Activated T-helper 2 cell treated with anti-CD3 and anti-CD28 coated beads, Interferon-gamma antibody, Interleukin-2, Interleukin-4, amounts not matched to agents 10 μg/mL and 5 μg/mL and 100 μg/mL, durations not matched to agents 14 hours and 24 hours and 36 hours (primary cell): ENCODE measurements around the gene NXF3. TPM values are rescaled to one million over a fixed set of nuclear protein-coding genes. Genes with fewer than 3 reads are reported as not detected.
"Not testable (repeated sequence)": the region's sequence is repeated elsewhere in the genome, so short reads cannot be mapped to it uniquely, and the experiment has no call there.

ENCODE experiments used
- DNase-seq: peaks from one replicate; pipeline ENCODE4 v3.0.0; 2021; ENCODE audit warnings: low spot score
- H3K27ac Mint-ChIP-seq: one replicate; pipeline ENCODE4 v1.8.0; 2021; ENCODE audit warnings: mixed read lengths
- H3K27me3 Mint-ChIP-seq: one replicate; pipeline ENCODE4 v1.8.0; 2021; ENCODE audit warnings: low read depth, mixed read lengths
- H3K36me3 Mint-ChIP-seq: one replicate; pipeline ENCODE4 v1.8.0; 2021; ENCODE audit warnings: low read depth, mixed read lengths
- H3K4me1 Mint-ChIP-seq: one replicate; pipeline ENCODE4 v1.8.0; 2021; ENCODE audit warnings: low read depth, mixed read lengths
- H3K4me3 Mint-ChIP-seq: one replicate; pipeline ENCODE4 v1.8.0; 2021; ENCODE audit warnings: low read depth, mild to moderate bottlenecking, moderate library complexity, mixed read lengths
- H3K9me3 Mint-ChIP-seq: one replicate; pipeline ENCODE4 v1.8.0; 2021; ENCODE audit warnings: mixed read lengths
- intact Hi-C: fragments of 100-400 bp; cut with micrococcal nuclease; formaldehyde crosslinking; loops from one replicate; pipeline ENCODE4 v1.15.1; 2023
- total RNA-seq: library from RNA; stranded (reverse); gene quantifications from 2 replicates; pipeline ENCODE4 v1.2.3, GENCODE V29; 2022

The NXF3 gene
- total RNA-seq, 1 donor from 2014 or later = not detected

- Mint-ChIP-seq H3K36me3 (no peaks in the 10 kb centered on the region), H3K4me3 (no peak overlapping the region), H3K27ac (no peak overlapping the region), H3K27me3 (no peaks in the 10 kb centered on the region), H3K4me1 (no peaks in the 10 kb centered on the region), H3K9me3 (no peaks in the 10 kb centered on the region)
- intact Hi-C loops = no loop called here
- DNase-seq = no peak
These were observed 5.5 kb upstream of the NXF3 start for GRCh38 chrX:103098488-103098887.

DNA sequence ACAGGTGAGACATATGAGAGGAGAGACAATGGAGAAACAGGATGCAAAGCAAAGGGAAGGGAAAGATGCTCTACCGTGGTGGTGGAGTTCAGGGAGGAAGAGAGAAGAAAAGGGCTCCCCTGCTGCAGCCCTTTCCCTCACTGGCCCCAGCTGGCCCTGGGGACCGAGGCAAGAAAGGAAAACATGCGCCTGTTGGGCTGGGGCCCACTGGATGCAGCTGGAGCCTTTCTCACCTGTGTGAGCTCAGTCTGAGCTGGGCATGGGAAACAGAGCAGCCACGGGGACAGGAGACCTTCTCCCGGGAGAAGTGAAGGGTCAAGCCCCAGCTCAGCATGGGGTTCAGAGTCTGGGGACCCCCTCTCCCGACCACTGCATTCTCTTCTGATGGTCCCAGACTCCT lies 11.9 kb downstream of the NXF3 start:
- Mint-ChIP-seq H3K27me3 (no peaks in the 10 kb centered on the region), H3K27ac (no peak overlapping the region), H3K36me3 (no peaks in the 10 kb centered on the region), H3K4me3 (no peak overlapping the region), H3K4me1 (no peaks in the 10 kb centered on the region), H3K9me3 (no peaks in the 10 kb centered on the region)
- no peak for DNase-seq
- intact Hi-C loops = no loop called here

- Mint-ChIP-seq H3K27me3 (no peaks in the 10 kb centered on the region), H3K27ac (no peak overlapping the region), H3K4me1 (no peaks in the 10 kb centered on the region), H3K4me3 (no peak overlapping the region), H3K9me3 (no peaks in the 10 kb centered on the region), H3K36me3 (no peaks in the 10 kb centered on the region)
- intact Hi-C loops = no loop called here
- no peak for DNase-seq
These were observed 19.5 kb downstream of the NXF3 start for GRCh38 chrX:103073467-103073866.

- no peak overlapping the region for H3K27ac Mint-ChIP-seq
- no peak overlapping the region for H3K4me3 Mint-ChIP-seq
- H3K27me3 Mint-ChIP-seq = peaks cover 9% of the 10 kb centered on the region
- H3K4me1 Mint-ChIP-seq = no peaks in the 10 kb centered on the region
- intact Hi-C loops = no loop called here
- no peaks in the 10 kb centered on the region for H3K36me3 Mint-ChIP-seq
- no peak for DNase-seq
- no peaks in the 10 kb centered on the region for H3K9me3 Mint-ChIP-seq
These were observed 26.3 kb downstream of the NXF3 start for GRCh38 chrX:103066606-103067005.

GRCh38 chrX:103063918-103064434 lies 29.0 kb downstream of the NXF3 start, which contains the start of gene BEX1:
TSS of gene BEX1 (minus strand) at chrX:103064171. CDS start at chrX:103063274, 897 bp downstream.
- intact Hi-C loops = no loop called here
- no peak for DNase-seq
- Mint-ChIP-seq H3K4me1 (no peaks in the 10 kb centered on the region), H3K36me3 (no peaks in the 10 kb centered on the region), H3K4me3 (no peak within 1 kb of the TSS), H3K27ac (no peak within 1 kb of the TSS), H3K27me3 (peaks cover 9% of the 10 kb centered on the region), H3K9me3 (no peaks in the 10 kb centered on the region)

DNA sequence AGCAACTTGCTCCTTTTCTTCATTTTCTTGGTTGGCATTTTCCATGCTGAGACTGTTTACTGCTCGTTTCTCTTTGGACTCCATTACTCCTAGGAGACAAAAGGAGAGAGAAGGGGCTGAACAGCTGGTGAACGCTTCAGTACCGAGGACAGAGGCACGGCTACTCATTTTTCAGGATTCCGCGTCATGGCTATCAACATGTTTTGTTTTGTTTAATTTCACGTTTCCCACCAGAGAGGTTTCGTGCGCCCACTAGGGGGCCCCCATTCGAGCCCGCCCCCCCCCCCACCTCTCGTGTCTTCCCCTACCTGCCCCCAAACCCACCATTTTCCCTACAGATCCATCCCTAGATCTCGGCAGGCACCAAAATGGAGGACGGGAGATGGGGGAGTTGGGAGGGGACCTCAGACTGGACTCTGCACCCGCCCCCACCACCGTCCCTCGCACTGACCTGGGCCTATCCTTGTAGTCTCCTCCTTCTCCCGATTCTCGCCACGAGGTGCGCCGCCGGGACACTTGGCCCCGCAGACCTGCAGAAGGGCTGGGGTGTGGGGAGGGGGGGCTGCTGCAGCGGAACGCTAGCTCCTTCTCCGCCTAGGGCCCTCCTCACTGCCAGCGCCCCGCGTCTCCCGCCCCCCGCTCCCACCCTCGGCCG lies 29.6 kb downstream of the NXF3 start:
- DNase-seq = no peak
- intact Hi-C loops = no loop called here
- H3K9me3 Mint-ChIP-seq = no peaks in the 10 kb centered on the region

GRCh38 chrX:103061486-103061885 lies 31.5 kb downstream of the NXF3 start:
- peaks cover 9% of the 10 kb centered on the region for H3K27me3 Mint-ChIP-seq
- no peak overlapping the region for H3K27ac Mint-ChIP-seq
- no peaks in the 10 kb centered on the region for H3K36me3 Mint-ChIP-seq
- no peak for DNase-seq
- intact Hi-C loops = no loop called here
- no peak overlapping the region for H3K4me3 Mint-ChIP-seq
- no peaks in the 10 kb centered on the region for H3K4me1 Mint-ChIP-seq
- H3K9me3 Mint-ChIP-seq = no peaks in the 10 kb centered on the region

More for the DNA sequence above, 29.6 kb downstream of the NXF3 start:
- no peak overlapping the region for H3K4me3 Mint-ChIP-seq
- no peaks in the 10 kb centered on the region for H3K4me1 Mint-ChIP-seq
- H3K36me3 Mint-ChIP-seq = no peaks in the 10 kb centered on the region
- peaks cover 9% of the 10 kb centered on the region for H3K27me3 Mint-ChIP-seq
- no peak overlapping the region for H3K27ac Mint-ChIP-seq

- no peak for DNase-seq
- H3K4me3 Mint-ChIP-seq = no peak overlapping the region
- H3K27ac Mint-ChIP-seq = no peak overlapping the region
- intact Hi-C loops = no loop called here
- H3K4me1 Mint-ChIP-seq = no peaks in the 10 kb centered on the region
- no peaks in the 10 kb centered on the region for H3K36me3 Mint-ChIP-seq
- no peaks in the 10 kb centered on the region for H3K9me3 Mint-ChIP-seq
- no peaks in the 10 kb centered on the region for H3K27me3 Mint-ChIP-seq
These were observed 36.0 kb downstream of the NXF3 start for GRCh38 chrX:103056902-103057301.

- Mint-ChIP-seq H3K4me1 (no peaks in the 10 kb centered on the region), H3K36me3 (no peaks in the 10 kb centered on the region), H3K27ac (no peak overlapping the region), H3K4me3 (no peak overlapping the region), H3K27me3 (peaks cover 2% of the 10 kb centered on the region), H3K9me3 (no peaks in the 10 kb centered on the region)
- intact Hi-C loops = no loop called here
- DNase-seq = no peak
These were observed 40.3 kb downstream of the NXF3 start for GRCh38 chrX:103052625-103053024.

DNA sequence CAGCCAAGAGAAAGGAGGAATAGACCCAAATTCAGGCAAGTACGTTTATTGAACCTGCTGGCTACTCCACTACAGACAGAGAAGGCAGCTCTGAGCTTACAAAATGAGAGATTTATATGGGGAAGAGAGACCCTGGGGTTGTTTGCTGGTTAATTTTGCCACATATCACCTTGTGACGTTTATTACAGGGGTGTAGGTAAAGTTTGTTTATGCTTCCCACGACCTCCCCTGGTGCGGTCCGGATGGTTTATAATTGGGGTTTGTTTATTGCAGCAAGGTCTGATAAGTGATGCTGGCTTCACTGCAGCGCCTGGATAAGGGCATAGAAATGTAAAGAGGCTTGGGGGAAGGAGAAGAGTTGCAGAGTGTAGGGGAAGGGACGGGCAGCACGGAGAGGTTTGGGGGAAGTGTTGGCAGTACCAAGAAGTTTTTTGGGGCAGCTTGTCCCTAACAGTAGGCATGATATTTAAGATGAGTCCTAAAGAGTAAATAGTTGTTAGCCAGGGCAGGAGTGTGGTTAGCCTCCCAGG lies 41.6 kb downstream of the NXF3 start:
- peaks cover 2% of the 10 kb centered on the region for H3K27me3 Mint-ChIP-seq
- H3K36me3 Mint-ChIP-seq = no peaks in the 10 kb centered on the region
- H3K4me3 Mint-ChIP-seq = no peak overlapping the region
- no peaks in the 10 kb centered on the region for H3K4me1 Mint-ChIP-seq
- intact Hi-C loops = no loop called here
- DNase-seq = no peak
- H3K27ac Mint-ChIP-seq = no peak overlapping the region
- no peaks in the 10 kb centered on the region for H3K9me3 Mint-ChIP-seq

- H3K27ac Mint-ChIP-seq, H3K36me3 Mint-ChIP-seq, H3K9me3 Mint-ChIP-seq, H3K4me3 Mint-ChIP-seq, H3K4me1 Mint-ChIP-seq, H3K27me3 Mint-ChIP-seq, intact Hi-C loops, DNase-seq: not testable (repeated sequence)
These were observed 59.6 kb downstream of the NXF3 start for GRCh38 chrX:103033371-103033770.
